Body of pancreas (tissue), 4 donors: ENCODE results near the gene MRFAP1L1.

Source experiments
- POLR2A ChIP-seq, 3 donors: fragments of 450-650 bp; IDR thresholded peaks; one replicate each; pipeline ENCODE4 v1.6.1; 2016; ENCODE audit warnings: antibody characterized with exemption in 3 of 3, mild to moderate bottlenecking in 2 of 3
- TF ChIP-seq, protein P1 (sequence below), 7 experiments: fragments of 450-650 bp in 4 of 7; fragments of 200-600 bp in 3 of 7; sonication (generic) in 3 of 7; IDR thresholded peaks; one replicate each; pipeline ENCODE4 v1.5.1; 2016 to 2019; ENCODE audit warnings: antibody characterized with exemption in 7 of 7

DNA sequence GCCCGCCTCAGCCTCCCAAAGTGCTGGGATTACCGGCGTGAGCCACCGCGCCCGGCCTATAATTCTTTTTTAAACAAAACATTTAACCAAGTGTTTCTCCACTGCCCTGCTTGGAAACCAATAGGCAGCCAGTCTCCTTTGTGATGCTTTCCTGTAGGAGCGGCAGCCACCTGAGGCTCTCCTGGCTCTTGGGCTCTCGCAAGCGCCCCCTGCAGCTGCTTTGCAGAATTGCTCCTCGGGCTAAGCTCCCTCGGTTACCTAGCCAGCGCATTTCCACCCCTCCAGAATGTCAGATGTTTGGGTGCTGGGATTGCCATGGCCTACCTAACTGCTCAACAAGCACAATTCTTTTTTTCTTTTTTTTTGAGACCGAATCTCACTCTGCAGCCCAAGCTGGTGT is 8.3 kb downstream of the MRFAP1L1 start:
- TF ChIP-seq, protein P1, sequence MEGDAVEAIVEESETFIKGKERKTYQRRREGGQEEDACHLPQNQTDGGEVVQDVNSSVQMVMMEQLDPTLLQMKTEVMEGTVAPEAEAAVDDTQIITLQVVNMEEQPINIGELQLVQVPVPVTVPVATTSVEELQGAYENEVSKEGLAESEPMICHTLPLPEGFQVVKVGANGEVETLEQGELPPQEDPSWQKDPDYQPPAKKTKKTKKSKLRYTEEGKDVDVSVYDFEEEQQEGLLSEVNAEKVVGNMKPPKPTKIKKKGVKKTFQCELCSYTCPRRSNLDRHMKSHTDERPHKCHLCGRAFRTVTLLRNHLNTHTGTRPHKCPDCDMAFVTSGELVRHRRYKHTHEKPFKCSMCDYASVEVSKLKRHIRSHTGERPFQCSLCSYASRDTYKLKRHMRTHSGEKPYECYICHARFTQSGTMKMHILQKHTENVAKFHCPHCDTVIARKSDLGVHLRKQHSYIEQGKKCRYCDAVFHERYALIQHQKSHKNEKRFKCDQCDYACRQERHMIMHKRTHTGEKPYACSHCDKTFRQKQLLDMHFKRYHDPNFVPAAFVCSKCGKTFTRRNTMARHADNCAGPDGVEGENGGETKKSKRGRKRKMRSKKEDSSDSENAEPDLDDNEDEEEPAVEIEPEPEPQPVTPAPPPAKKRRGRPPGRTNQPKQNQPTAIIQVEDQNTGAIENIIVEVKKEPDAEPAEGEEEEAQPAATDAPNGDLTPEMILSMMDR (IDR thresholded peaks at IDR 0.05): no peak
- no peak for TF ChIP-seq POLR2A (IDR thresholded peaks at IDR 0.05)
